ENCODE data around the gene CPEB4. TPM values are rescaled to one million over a fixed set of nuclear protein-coding genes. Genes with fewer than 3 reads are reported as not detected.

CPEB4 gene
- total RNA-seq, 1 donor from 2014 or later = 12.5 TPM

- Histone ChIP-seq H3F3A (ENCODE audit: low read depth) (peaks cover 12% of the 10 kb centered on the region), H3K4me2 (peak overlapping the region; percentile 66), H3K9ac (no peak overlapping the region), H2AFZ (replicated peaks) (peak overlapping the region; percentile 76), H3K27me3 (no peaks in the 10 kb centered on the region), H3K27ac (no peak overlapping the region), H3K79me2 (ENCODE audit: low read depth) (no peaks in the 10 kb centered on the region), H3K9me3 (ENCODE audit: low read depth) (no peaks in the 10 kb centered on the region), H3K4me1 (peaks cover 17% of the 10 kb centered on the region), H4K20me1 (ENCODE audit: low read depth) (no peaks in the 10 kb centered on the region), H3K4me3 (no peak overlapping the region), H3K36me3 (no peaks in the 10 kb centered on the region)
- peak overlapping the region; percentile 74 for H3K27ac Mint-ChIP-seq
- no peak overlapping the region for H3K4me3 Mint-ChIP-seq
- TF ChIP-seq EZH2phosphoT487 (IDR thresholded peaks at IDR 0.05) = no peak
- no peak for TF ChIP-seq EZH2 (IDR thresholded peaks at IDR 0.05)
- no peak for TF ChIP-seq CTCF (IDR thresholded peaks at IDR 0.05)
- H3K36me3 Mint-ChIP-seq = no peaks in the 10 kb centered on the region
- H3K9me3 Mint-ChIP-seq = no peaks in the 10 kb centered on the region
- peaks cover 31% of the 10 kb centered on the region for H3K4me1 Mint-ChIP-seq
- peaks cover 2% of the 10 kb centered on the region for H3K27me3 Mint-ChIP-seq (ENCODE audit: insufficient read depth, low read depth)
- no peak for DNase-seq (ENCODE audit: low spot score)
These were observed 74.4 kb downstream of the CPEB4 start for GRCh38 chr5:173962436-173962972.

GRCh38 chr5:173963182-173963838 lies 75.2 kb downstream of the CPEB4 start:
- peak overlapping the region; percentile 40 for H3K4me3 ChIP-seq

GRCh38 chr5:173963867-173964441 lies 75.8 kb downstream of the CPEB4 start:
- peaks cover 31% of the 10 kb centered on the region for H3K4me1 ChIP-seq
- peak overlapping the region; percentile 76 for H2AFZ ChIP-seq (replicated peaks)
- H3K9me3 ChIP-seq (ENCODE audit: low read depth) = no peaks in the 10 kb centered on the region
- peak; percentile 69 for DNase-seq (ENCODE audit: low spot score)
- H3K4me3 ChIP-seq = peak overlapping the region; percentile 40
- peak overlapping the region; percentile 95 for H3K27ac Mint-ChIP-seq
- H3K36me3 Mint-ChIP-seq = no peaks in the 10 kb centered on the region
- H3F3A ChIP-seq (ENCODE audit: low read depth) = peaks cover 13% of the 10 kb centered on the region
- peak overlapping the region; percentile 26 for H3K27ac ChIP-seq
- H3K4me3 Mint-ChIP-seq = peak overlapping the region; percentile 74
- no peaks in the 10 kb centered on the region for H3K9me3 Mint-ChIP-seq
- H3K27me3 Mint-ChIP-seq (ENCODE audit: insufficient read depth, low read depth) = peaks cover 5% of the 10 kb centered on the region
- H3K27me3 ChIP-seq = no peaks in the 10 kb centered on the region
- no peaks in the 10 kb centered on the region for H3K79me2 ChIP-seq (ENCODE audit: low read depth)
- H3K36me3 ChIP-seq = no peaks in the 10 kb centered on the region
- no peaks in the 10 kb centered on the region for H4K20me1 ChIP-seq (ENCODE audit: low read depth)
- no peak overlapping the region for H3K9ac ChIP-seq
- TF ChIP-seq EZH2phosphoT487 (IDR thresholded peaks at IDR 0.05) (no peak), CTCF (IDR thresholded peaks at IDR 0.05) (no peak), EZH2 (IDR thresholded peaks at IDR 0.05) (no peak)
- H3K4me2 ChIP-seq = peak overlapping the region; percentile 66
- peaks cover 45% of the 10 kb centered on the region for H3K4me1 Mint-ChIP-seq

More at GRCh38 chr5:173963182-173963838, 75.2 kb downstream of the CPEB4 start:
- peak overlapping the region; percentile 26 for H3K27ac ChIP-seq
- no peaks in the 10 kb centered on the region for H4K20me1 ChIP-seq (ENCODE audit: low read depth)
- Mint-ChIP-seq H3K27ac (peak overlapping the region; percentile 95), H3K27me3 (ENCODE audit: insufficient read depth, low read depth) (peaks cover 5% of the 10 kb centered on the region), H3K4me1 (peaks cover 39% of the 10 kb centered on the region), H3K4me3 (peak overlapping the region; percentile 74), H3K9me3 (no peaks in the 10 kb centered on the region), H3K36me3 (no peaks in the 10 kb centered on the region)
- no peak overlapping the region for H3K9ac ChIP-seq
- H3K79me2 ChIP-seq (ENCODE audit: low read depth) = no peaks in the 10 kb centered on the region
- H3K36me3 ChIP-seq = no peaks in the 10 kb centered on the region
- H3F3A ChIP-seq (ENCODE audit: low read depth) = peaks cover 13% of the 10 kb centered on the region
- H3K9me3 ChIP-seq (ENCODE audit: low read depth) = no peaks in the 10 kb centered on the region
- H2AFZ ChIP-seq (replicated peaks) = peak overlapping the region; percentile 76
- peaks cover 25% of the 10 kb centered on the region for H3K4me1 ChIP-seq
- no peak for DNase-seq (ENCODE audit: low spot score)
- no peak for TF ChIP-seq CTCF (IDR thresholded peaks at IDR 0.05)
- TF ChIP-seq EZH2phosphoT487 (IDR thresholded peaks at IDR 0.05) = no peak
- TF ChIP-seq EZH2 (IDR thresholded peaks at IDR 0.05) = no peak
- H3K27me3 ChIP-seq = no peaks in the 10 kb centered on the region
- peak overlapping the region; percentile 66 for H3K4me2 ChIP-seq
